OCI-LY7 (cell line): ENCODE measurements around the gene SAP25. TPM values are rescaled to one million over a fixed set of nuclear protein-coding genes. Genes with fewer than 3 reads are reported as not detected.
A peak's percentile ranks its signal among the peaks of the same experiment; 100 is the strongest.

Experiments used
- BruUV-seq: library from RNA; stranded (reverse); fragments of 400-500 nt; replicated peaks from 2 replicates; lab custom pipeline; 2021; lab: Mats Ljungman, UMichigan
- CTCF ChIA-PET: fragments of 300-600 bp; sonication (Branson Sonifier 250); formaldehyde crosslinking; loops from one replicate; lab custom pipeline; 2022; ENCODE audit warnings: antibody characterized with exemption; ENCODE audit not compliant: unreplicated experiment; lab: Charles Lee
- POLR2A ChIA-PET: fragments of 300-600 bp; sonication (Branson Sonifier 250); formaldehyde crosslinking; loops from one replicate; lab custom pipeline; 2022; ENCODE audit warnings: antibody characterized with exemption; lab: Charles Lee
- DNase-seq: peaks from one replicate; pipeline ENCODE4 v3.0.0-alpha.2; 2015; ENCODE audit warnings: low spot score
- H2AFZ ChIP-seq: fragments of 200-600 bp; sonication (generic), shearing (Covaris generic); 2 replicates; pipeline ENCODE4 v1.6.1; 2014; ENCODE audit warnings: mild to moderate bottlenecking, antibody characterized with exemption, low read length, moderate library complexity
- H3K27ac ChIP-seq: fragments of 200-600 bp; sonication (generic); 2 replicates; pipeline ENCODE4 v1.5.1; 2014; ENCODE audit warnings: mixed run types, low read depth, mild to moderate bottlenecking, moderate library complexity, low read length, inconsistent platforms; ENCODE audit not compliant: poor library complexity, severe bottlenecking
- H3K36me3 ChIP-seq: fragments of 200-600 bp; sonication (generic); 2 replicates; pipeline ENCODE4 v1.6.1; 2014; ENCODE audit warnings: mild to moderate bottlenecking, antibody characterized with exemption, low read length, moderate library complexity, mixed read lengths; ENCODE audit not compliant: insufficient read depth
- H3K4me1 ChIP-seq: fragments of 200-600 bp; sonication (generic); 2 replicates; pipeline ENCODE4 v1.5.1; 2014; ENCODE audit warnings: mild to moderate bottlenecking, low read length; ENCODE audit not compliant: insufficient read depth, poor library complexity, severe bottlenecking
- H3K4me2 ChIP-seq: fragments of 200-600 bp; sonication (generic); 2 replicates; pipeline ENCODE4 v1.6.1; 2014; ENCODE audit warnings: mild to moderate bottlenecking, low read length
- H3K4me3 ChIP-seq: fragments of 200-600 bp; sonication (generic); 2 replicates; pipeline ENCODE4 v1.5.1; 2014; ENCODE audit warnings: mild to moderate bottlenecking, low read depth, low read length; ENCODE audit not compliant: poor library complexity, severe bottlenecking
- H3K79me2 ChIP-seq: fragments of 200-600 bp; sonication (generic); 2 replicates; pipeline ENCODE4 v1.6.1; 2016; ENCODE audit warnings: low read depth, mild to moderate bottlenecking, low read length, moderate library complexity, mixed read lengths; ENCODE audit not compliant: insufficient read depth
- H3K9me2 ChIP-seq: fragments of 200-600 bp; sonication (generic); 2 replicates; pipeline ENCODE4 v1.6.1; 2016; ENCODE audit warnings: mild to moderate bottlenecking, low read length, mixed read lengths; ENCODE audit not compliant: insufficient read depth
- H3K9me3 ChIP-seq: fragments of 200-600 bp; sonication (generic); 2 replicates; pipeline ENCODE4 v1.6.1; 2014; ENCODE audit warnings: mild to moderate bottlenecking, mixed run types, low read length, mixed read lengths
- H4K20me1 ChIP-seq: fragments of 200-600 bp; sonication (generic); 2 replicates; pipeline ENCODE4 v1.6.1; 2014; ENCODE audit warnings: mild to moderate bottlenecking, antibody characterized with exemption, low read length, moderate library complexity, mixed read lengths; ENCODE audit not compliant: insufficient read depth
- CTCF ChIP-seq: fragments of 200-600 bp; sonication (generic); conservative IDR thresholded peaks from 2 replicates; pipeline ENCODE4 v1.5.1; 2014; ENCODE audit warnings: mild to moderate bottlenecking, antibody characterized with exemption, low read length, moderate library complexity, mixed read lengths
- EZH2phosphoT487 ChIP-seq: fragments of 200-600 bp; sonication (generic); IDR thresholded peaks from 2 replicates; pipeline ENCODE4 v1.6.1; 2018; ENCODE audit warnings: low read depth, borderline replicate concordance, mild to moderate bottlenecking, mixed run types, antibody characterized with exemption, low read length, moderate library complexity, mixed read lengths
- intact Hi-C: fragments of 100-400 bp; cut with micrococcal nuclease; formaldehyde crosslinking; loops from one replicate; pipeline ENCODE4 v1.10.0; 2022; ENCODE audit not compliant: unreplicated experiment
- total RNA-seq, 2 experiments: library from RNA; depleted of rRNA in 1 of 2; stranded (reverse); fragments of >200 nt in 1 of 2; shearing (Covaris generic) in 1 of 2; gene quantifications; 2 replicates each; pipeline ENCODE4 v1.2.3, GENCODE V29; 2014 to 2022

The SAP25 gene
- total RNA-seq, 2 experiments from 2014 or later = 1.5 to 12.7 TPM

- Histone ChIP-seq H4K20me1 (no peaks in the 10 kb centered on the region), H2AFZ (no peak overlapping the region), H3K9me2 (no peaks in the 10 kb centered on the region), H3K9me3 (no peaks in the 10 kb centered on the region), H3K27ac (no peak overlapping the region), H3K79me2 (no peaks in the 10 kb centered on the region), H3K36me3 (no peaks in the 10 kb centered on the region), H3K4me1 (peaks cover 13% of the 10 kb centered on the region), H3K4me3 (no peak overlapping the region), H3K4me2 (no peak overlapping the region)
- BruUV-seq = no TSS peak
- intact Hi-C loops = no loop called here
- ChIA-PET POLR2A (no interaction called here), CTCF (no interaction called here)
- TF ChIP-seq EZH2phosphoT487 (no peak), CTCF (peak; percentile 7; the same call in 1 of the 2 replicates)
- no peak for DNase-seq
These were observed 27.0 kb upstream of the SAP25 start for GRCh38 chr7:100600730-100601038.

GRCh38 chr7:100599911-100600729, 26.4 kb upstream of the SAP25 start:
- no peak overlapping the region for H2AFZ ChIP-seq
- TF ChIP-seq CTCF (peak; percentile 74), EZH2phosphoT487 (no peak)
- ChIA-PET POLR2A (interaction anchor here (0.7 kb wide), 1 partner anchor 1953 kb away, joined by 9 read pairs; no protein-coding TSS in a partner anchor), CTCF (no interaction called here)
- no peaks in the 10 kb centered on the region for H3K9me3 ChIP-seq
- peak; percentile 48 for DNase-seq
- H3K27ac ChIP-seq = no peak overlapping the region
- no peaks in the 10 kb centered on the region for H3K79me2 ChIP-seq
- no peak overlapping the region for H3K4me2 ChIP-seq
- no peaks in the 10 kb centered on the region for H3K36me3 ChIP-seq
- H4K20me1 ChIP-seq = no peaks in the 10 kb centered on the region
- no TSS peak for BruUV-seq
- no peaks in the 10 kb centered on the region for H3K9me2 ChIP-seq
- peaks cover 10% of the 10 kb centered on the region for H3K4me1 ChIP-seq
- H3K4me3 ChIP-seq = no peak overlapping the region
- intact Hi-C loops = no loop called here

GRCh38 chr7:100598425-100598824, 24.7 kb upstream of the SAP25 start:
- Histone ChIP-seq H2AFZ (no peak overlapping the region), H3K9me2 (no peaks in the 10 kb centered on the region), H3K4me1 (peaks cover 1% of the 10 kb centered on the region), H3K27ac (no peak overlapping the region), H3K4me2 (no peak overlapping the region), H3K79me2 (no peaks in the 10 kb centered on the region), H3K4me3 (no peak overlapping the region), H3K9me3 (no peaks in the 10 kb centered on the region), H3K36me3 (no peaks in the 10 kb centered on the region), H4K20me1 (no peaks in the 10 kb centered on the region)
- intact Hi-C loops = no loop called here
- CTCF ChIA-PET = no interaction called here
- POLR2A ChIA-PET = interaction anchor here (0.6 to 1.2 kb wide), 2 partner anchors 10 to 252 kb away, joined by 4 read pairs; no protein-coding TSS in a partner anchor
- TF ChIP-seq CTCF = no peak
- TF ChIP-seq EZH2phosphoT487 = no peak
- no peak for DNase-seq
- BruUV-seq = no TSS peak
